ENCODE measurements around the gene METTL21A. TPM values are rescaled to one million over a fixed set of nuclear protein-coding genes. Genes with fewer than 3 reads are reported as not detected.
"Not testable (repeated sequence)": the region's sequence is repeated elsewhere in the genome, so short reads cannot be mapped to it uniquely, and the experiment has no call there.

METTL21A gene
- total and polyA plus RNA-seq, 9 of the 15 experiments (the other 6 are each of a cell fraction or from before 2014, with no cell fraction given), result 9.1 to 46.5 (median 37.4) TPM

DNA sequence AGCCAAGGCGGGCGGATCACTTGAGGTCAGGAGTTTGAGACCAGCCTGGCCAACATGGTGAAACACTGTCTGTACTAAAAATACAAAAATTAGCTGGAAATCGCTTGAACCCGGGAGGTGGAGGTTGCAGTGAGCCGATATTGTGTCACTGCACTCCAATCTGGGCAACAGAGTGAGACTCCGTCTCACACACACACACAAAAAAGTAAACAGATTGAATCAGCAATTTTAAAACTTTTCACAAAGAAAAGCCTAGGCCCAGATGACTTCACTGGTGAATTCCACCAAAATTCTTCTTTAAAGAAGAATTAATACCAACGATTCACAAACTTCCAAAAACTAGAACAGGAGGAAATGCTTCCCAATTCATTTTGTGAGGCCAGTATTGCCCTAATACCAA, 21.4 kb upstream of the METTL21A start:
- H3K4me1 ChIP-seq (replicated peaks in 1 of 2; ENCODE audit: control insufficient read depth in 2 of 2, insufficient read depth in 2 of 2, low read length in 2 of 2); H3K79me2 ChIP-seq (ENCODE audit: control insufficient read depth, insufficient read depth, low read length); FAIRE-seq; H3K9me1 ChIP-seq (ENCODE audit: control insufficient read depth, insufficient read depth, low read length); ATAC-seq; H3K4me2 ChIP-seq (ENCODE audit: insufficient read depth, low read length); H3K4me3 ChIP-seq; H3K36me3 ChIP-seq (ENCODE audit: control insufficient read depth, insufficient read depth, low read length); CTCF ChIA-PET (ENCODE audit: low intra/inter-chr PET ratio); H4K20me1 ChIP-seq (replicated peaks; ENCODE audit: control insufficient read depth, insufficient read depth, low read length); intact Hi-C loops (cut with micrococcal nuclease); DNase-seq (ENCODE audit: extremely low read depth in 1 of 4, low spot score in 3 of 4); H3K9ac ChIP-seq (ENCODE audit: insufficient read depth in 1 of 2, low read depth in 2 of 2, low read length in 2 of 2); H2AFZ ChIP-seq (ENCODE audit: low read depth, low read length); H3K27me3 ChIP-seq (ENCODE audit: control insufficient read depth in 2 of 2, insufficient read depth in 2 of 2, low read length in 2 of 2); BruUV-seq (replicated peaks); in situ Hi-C loops (cut with MboI); H3K9me3 ChIP-seq (replicated peaks; ENCODE audit: control insufficient read depth, insufficient read depth, low read depth, low read length); H3K27ac ChIP-seq (ENCODE audit: extremely low read depth, low read depth, low read length): not testable (repeated sequence)
- POLR2A ChIA-PET, result interaction anchor here (0.7 kb wide), 1 partner anchor 11 kb away, joined by 4 read pairs; no protein-coding TSS in a partner anchor
- WGBS (ENCODE audit: insufficient coverage, low coverage, missing lambda C conversion rate), result 46% methylated on average over 7 of the region's 7 CpGs
- peak; percentile 63 for TF ChIP-seq ZNF316 (IDR thresholded peaks at IDR 0.05)

DNA sequence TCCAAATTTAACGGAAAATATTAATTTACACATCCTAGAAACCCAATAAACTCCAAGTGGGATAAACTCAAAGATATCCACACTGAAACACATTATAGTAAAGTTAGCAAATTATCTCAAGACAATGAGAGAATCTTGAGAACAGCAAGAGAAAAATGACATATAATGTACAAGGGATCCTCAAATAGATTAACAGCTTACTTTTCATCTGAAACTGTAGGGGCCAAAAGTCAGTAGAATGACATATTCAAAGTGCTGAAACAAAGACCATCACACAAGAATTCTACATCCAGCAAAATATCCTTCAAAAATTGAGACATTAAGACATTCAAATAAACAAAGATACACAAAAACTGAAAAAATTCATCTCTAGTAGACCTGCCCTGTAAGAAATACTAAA, 18.7 kb upstream of the METTL21A start:
- H3K79me2 ChIP-seq (ENCODE audit: control insufficient read depth, insufficient read depth, low read length), result no peaks in the 10 kb centered on the region
- no peak overlapping the region for H3K4me2 ChIP-seq (ENCODE audit: insufficient read depth, low read length)
- ATAC-seq (no peak), DNase-seq (ENCODE audit: extremely low read depth in 1 of 4, low spot score in 3 of 4) (no peak), FAIRE-seq (no peak)
- TF ChIP-seq, protein P1, sequence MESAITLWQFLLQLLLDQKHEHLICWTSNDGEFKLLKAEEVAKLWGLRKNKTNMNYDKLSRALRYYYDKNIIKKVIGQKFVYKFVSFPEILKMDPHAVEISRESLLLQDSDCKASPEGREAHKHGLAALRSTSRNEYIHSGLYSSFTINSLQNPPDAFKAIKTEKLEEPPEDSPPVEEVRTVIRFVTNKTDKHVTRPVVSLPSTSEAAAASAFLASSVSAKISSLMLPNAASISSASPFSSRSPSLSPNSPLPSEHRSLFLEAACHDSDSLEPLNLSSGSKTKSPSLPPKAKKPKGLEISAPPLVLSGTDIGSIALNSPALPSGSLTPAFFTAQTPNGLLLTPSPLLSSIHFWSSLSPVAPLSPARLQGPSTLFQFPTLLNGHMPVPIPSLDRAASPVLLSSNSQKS (CRISPR knock-in tag; IDR thresholded peaks at IDR 0.05), result no peak
- TF ChIP-seq NR3C1 (CRISPR knock-in tag; IDR thresholded peaks at IDR 0.05) (no peak), BRD4 (IDR thresholded peaks at IDR 0.05) (no peak), ETV1 (tag; conservative IDR thresholded peaks at IDR 0.05; ENCODE audit: low read depth) (no peak), ZNF444 (CRISPR knock-in tag; IDR thresholded peaks at IDR 0.05) (no peak), MAFG (tag; conservative IDR thresholded peaks at IDR 0.05) (no peak), GABPB1 (CRISPR knock-in tag; IDR thresholded peaks at IDR 0.05) (no peak)
- TF ChIP-seq, protein P2, sequence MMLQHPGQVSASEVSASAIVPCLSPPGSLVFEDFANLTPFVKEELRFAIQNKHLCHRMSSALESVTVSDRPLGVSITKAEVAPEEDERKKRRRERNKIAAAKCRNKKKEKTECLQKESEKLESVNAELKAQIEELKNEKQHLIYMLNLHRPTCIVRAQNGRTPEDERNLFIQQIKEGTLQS (IDR thresholded peaks at IDR 0.05), result no peak
- TF ChIP-seq, protein P2 (CRISPR knock-in tag; conservative IDR thresholded peaks at IDR 0.05), result no peak
- CTCF ChIA-PET (ENCODE audit: low intra/inter-chr PET ratio), result no interaction called here
- no peaks in the 10 kb centered on the region for H4K20me1 ChIP-seq (replicated peaks; ENCODE audit: control insufficient read depth, insufficient read depth, low read length)
- WGBS (ENCODE audit: insufficient coverage, low coverage, missing lambda C conversion rate), result 56% methylated on average over 1 of the region's 1 CpG
- no peak overlapping the region for H3K27ac ChIP-seq (ENCODE audit: extremely low read depth, low read depth, low read length)
- intact Hi-C loops (cut with micrococcal nuclease) (no loop called here), in situ Hi-C loops (cut with MboI) (no loop called here)
- H3K9me1 ChIP-seq (ENCODE audit: control insufficient read depth, insufficient read depth, low read length), result no peaks in the 10 kb centered on the region
- no peaks in the 10 kb centered on the region for H3K9me3 ChIP-seq (replicated peaks; ENCODE audit: control insufficient read depth, insufficient read depth, low read depth, low read length)
- H3K4me3 ChIP-seq, result no peak overlapping the region
- H3K9ac ChIP-seq (ENCODE audit: insufficient read depth in 1 of 2, low read depth in 2 of 2, low read length in 2 of 2), result no peak overlapping the region
- no TSS peak for BruUV-seq (replicated peaks)
- POLR2A ChIA-PET, result interaction anchor here (0.5 kb wide), 1 partner anchor 171 kb away, joined by 3 read pairs; no protein-coding TSS in a partner anchor
- no peak overlapping the region for H2AFZ ChIP-seq (ENCODE audit: low read depth, low read length)
- no peaks in the 10 kb centered on the region for H3K36me3 ChIP-seq (ENCODE audit: control insufficient read depth, insufficient read depth, low read length)
- peaks cover 0 to 3% of the 10 kb centered on the region in 2 experiments; a peak in 1 of 5 replicates for H3K4me1 ChIP-seq (replicated peaks in 1 of 2; ENCODE audit: control insufficient read depth in 2 of 2, insufficient read depth in 2 of 2, low read length in 2 of 2)
- no peaks in the 10 kb centered on the region for H3K27me3 ChIP-seq (ENCODE audit: control insufficient read depth in 2 of 2, insufficient read depth in 2 of 2, low read length in 2 of 2)

All from K562 (cell line).